ENCODE measurements around the gene ITGAE.
A peak's percentile ranks its signal among the peaks of the same experiment; 100 is the strongest.
"Not testable (repeated sequence)": the region's sequence is repeated elsewhere in the genome, so short reads cannot be mapped to it uniquely, and the experiment has no call there.

The ITGAE gene

GRCh38 chr17:3761036-3761917, 39.7 kb downstream of the ITGAE start:
- DNase-seq (ENCODE audit: low read depth, low spot score) = no peak

GRCh38 chr17:3759597-3760216, 41.3 kb downstream of the ITGAE start:
- no peak for DNase-seq (ENCODE audit: low read depth, low spot score)

GRCh38 chr17:3755335-3756030, 45.5 kb downstream of the ITGAE start:
- DNase-seq (ENCODE audit: low read depth, low spot score) = no peak

DNA sequence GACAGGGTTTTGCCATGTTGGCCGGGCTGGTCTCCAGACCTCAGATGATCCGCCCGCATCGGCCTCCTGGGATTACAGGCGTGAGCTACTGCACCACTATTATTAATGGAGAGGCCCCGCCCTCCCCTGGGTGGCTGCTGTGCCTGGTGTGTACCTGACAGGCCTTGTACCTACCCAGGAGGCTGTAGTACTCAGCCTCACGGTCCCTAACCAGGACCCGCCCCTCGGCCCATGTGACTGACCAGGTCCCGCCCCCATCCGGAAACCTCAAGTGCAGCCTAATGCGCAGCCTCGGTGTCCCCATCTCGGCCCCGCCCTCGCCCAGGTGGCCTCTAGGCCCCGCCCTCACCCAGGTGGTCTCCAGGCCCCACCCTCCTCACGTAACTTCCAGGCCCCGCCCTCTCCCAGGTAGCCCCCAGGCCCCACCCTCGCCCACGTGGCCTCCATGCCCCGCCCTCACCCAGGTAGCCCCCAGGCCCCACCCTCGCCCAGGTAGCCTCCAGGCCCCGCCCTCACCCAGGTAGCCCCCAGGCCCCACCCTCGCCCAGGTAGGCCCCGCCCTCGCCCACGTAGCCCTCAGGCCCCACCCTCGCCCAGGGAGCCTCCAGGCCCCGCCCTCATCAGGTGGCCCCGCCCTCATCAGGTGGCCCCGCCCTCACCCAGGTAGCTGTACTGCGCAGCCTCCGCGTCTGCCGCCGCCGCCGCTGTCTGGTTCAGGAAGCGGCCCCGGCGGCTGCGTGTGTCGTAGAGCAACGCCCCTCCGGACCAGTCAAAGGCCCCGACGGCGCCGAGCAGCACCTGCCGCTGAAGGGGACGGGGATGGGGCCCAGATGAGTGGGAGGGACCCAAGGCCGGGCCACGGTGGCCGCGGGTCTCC, 46.3 kb downstream of the ITGAE start:
- DNase-seq (ENCODE audit: low read depth, low spot score) = peak; percentile 52

- no peak for DNase-seq (ENCODE audit: low read depth, low spot score)
Measured at GRCh38 chr17:3754066-3754457, 46.9 kb downstream of the ITGAE start.

DNA sequence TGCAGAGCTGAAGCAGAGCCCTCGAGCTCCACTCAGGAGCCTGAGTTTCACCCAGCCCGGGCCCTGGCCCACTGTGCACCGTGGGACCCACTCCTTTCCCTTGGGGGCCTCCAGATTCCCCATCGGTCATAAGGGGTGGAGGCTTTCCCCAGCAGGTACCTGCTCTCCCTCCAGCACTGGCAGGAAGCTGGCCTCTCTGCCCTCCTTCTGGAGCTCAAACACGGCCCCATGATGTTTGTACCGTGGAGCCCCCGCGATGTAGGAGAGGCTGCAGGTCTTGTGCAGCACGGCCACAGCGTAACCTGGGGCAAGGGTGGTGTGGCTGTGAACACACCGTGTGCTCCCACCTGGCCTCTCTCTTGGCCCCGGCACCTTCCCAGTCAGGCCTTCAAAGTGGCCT, 47.4 kb downstream of the ITGAE start:
- DNase-seq (ENCODE audit: low read depth, low spot score) = no peak

GRCh38 chr17:3751836-3752235, 49.2 kb downstream of the ITGAE start:
- DNase-seq (ENCODE audit: low read depth, low spot score) = no peak

DNA sequence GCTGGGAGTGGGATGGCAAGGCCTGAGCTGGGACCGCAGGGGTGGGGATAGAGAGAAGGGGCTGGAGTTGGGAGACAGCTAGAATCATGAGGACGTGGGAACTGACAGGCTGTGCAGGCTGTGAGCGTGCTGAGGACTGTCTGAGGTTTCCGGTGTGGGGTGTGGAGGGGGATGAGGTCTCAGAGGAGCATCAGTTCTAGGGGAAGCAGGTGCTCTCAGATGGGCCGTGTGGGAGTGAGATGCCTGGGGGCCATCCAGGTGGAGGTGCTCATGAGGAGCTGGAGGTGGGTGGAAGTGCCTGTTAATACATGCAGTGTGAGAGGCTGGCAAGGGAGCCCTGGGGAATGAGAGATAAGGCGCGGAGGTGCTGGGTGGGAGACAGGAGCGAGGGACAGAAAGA, 50.1 kb downstream of the ITGAE start:
- no peak for DNase-seq (ENCODE audit: low read depth, low spot score)

- DNase-seq (ENCODE audit: low read depth, low spot score) = no peak
Measured at GRCh38 chr17:3750296-3750695, 50.7 kb downstream of the ITGAE start.

DNA sequence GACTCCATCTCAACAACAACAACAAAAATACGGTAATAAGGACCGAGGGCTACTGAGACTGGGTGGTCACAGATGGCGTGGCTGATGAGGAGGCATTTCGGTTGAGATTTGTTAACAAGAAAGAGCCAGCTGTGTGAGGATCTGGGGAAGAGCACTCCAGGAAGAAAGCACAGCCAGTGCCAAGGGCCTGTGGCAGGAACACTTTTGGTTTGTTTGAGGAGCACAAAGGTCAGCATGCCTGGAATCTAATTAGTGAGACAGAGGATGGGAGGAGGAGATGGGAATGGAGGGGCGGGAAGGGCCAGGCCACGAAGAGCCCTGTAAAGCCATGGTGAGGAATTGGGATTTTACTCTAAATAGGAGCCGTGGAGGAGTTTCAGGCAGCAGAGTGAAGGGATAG, 52.4 kb downstream of the ITGAE start:
- no peak for DNase-seq (ENCODE audit: low read depth, low spot score)

GRCh38 chr17:3747805-3748204, 53.2 kb downstream of the ITGAE start:
- DNase-seq (ENCODE audit: low read depth, low spot score) = no peak

DNA sequence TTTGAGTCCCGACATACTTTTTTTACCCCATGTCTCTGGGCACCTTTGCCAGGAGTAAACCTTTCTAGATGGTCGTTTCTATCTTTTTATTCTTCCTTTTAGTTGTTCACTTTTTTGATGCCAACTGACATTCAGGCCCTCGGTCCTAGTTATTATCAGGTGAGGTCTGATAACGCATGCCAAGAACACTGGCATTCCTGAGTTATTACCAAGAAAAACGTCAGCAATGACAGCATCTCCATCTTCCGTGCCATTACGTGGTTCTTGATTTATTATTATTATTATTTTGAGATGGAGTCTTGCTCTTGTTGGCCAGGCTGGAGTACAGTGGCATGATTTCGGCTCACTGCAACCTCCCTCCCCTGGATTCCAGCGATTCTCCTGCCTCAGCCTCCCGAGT, 55.9 kb downstream of the ITGAE start:
- DNase-seq (ENCODE audit: low read depth, low spot score) = no peak

DNA sequence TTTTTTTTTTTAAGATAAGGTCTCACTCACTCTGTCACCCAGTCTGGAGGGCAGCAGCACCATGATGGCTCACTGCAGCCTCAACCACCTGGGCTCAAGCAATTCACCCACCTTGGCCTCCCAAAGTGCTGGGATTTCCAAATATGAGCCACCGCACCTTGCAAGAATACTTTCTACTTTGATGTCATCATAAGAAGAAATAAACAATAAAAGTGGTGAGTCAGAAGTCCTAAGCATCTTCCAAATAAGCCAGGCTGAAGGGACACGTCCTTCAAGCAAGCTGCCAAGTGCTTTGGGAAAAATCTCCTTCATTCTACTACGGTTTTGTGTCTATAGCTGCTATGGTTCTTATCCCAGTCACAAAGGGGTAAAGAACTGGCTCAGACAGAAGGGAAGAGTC, 57.0 kb downstream of the ITGAE start:
- no peak for DNase-seq (ENCODE audit: low read depth, low spot score)

GRCh38 chr17:3740611-3741073, 60.3 kb downstream of the ITGAE start:
- DNase-seq (ENCODE audit: low read depth, low spot score) = no peak

DNA sequence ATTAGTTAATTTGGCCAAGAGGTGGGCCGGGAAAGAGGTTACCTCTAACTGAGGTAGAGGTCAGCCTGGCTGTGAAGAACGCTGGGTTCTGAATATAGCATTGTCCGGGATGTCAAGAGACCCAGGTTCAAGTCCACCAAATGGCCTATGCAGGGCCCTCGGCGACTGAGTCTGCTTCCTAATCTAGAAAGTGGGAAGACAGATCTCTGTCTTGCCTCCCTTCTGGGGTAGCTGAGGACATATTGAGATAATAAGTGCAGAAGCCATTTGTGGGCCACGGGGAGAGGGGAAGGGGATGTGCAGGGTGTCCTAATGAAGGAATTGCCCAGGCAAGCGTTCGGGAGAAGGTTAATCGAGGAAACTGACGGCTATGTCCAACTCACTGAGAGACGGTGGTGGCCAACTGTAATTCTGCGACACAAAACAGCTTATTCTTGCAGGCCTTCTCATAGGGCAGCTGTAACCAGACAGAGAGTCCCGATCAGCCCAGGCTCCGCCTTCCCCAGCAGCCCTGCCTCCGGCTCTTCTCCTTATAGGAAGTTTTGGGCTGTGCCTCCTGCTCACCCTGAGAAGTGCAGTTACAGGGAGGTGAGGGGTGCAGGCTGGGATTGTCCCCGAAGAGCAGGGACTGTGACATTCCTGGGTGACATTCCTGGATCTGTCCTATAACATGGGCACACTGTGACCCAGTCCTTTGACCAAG, 61.4 kb downstream of the ITGAE start:
- DNase-seq (ENCODE audit: low read depth, low spot score) = no peak

- DNase-seq (ENCODE audit: low read depth, low spot score) = peak; percentile 54
Measured at GRCh38 chr17:3738562-3739295, 62.3 kb downstream of the ITGAE start.

- no peak for DNase-seq (ENCODE audit: low read depth, low spot score)
Measured at GRCh38 chr17:3735515-3735914, 65.5 kb downstream of the ITGAE start.

GRCh38 chr17:3734911-3735276, 66.1 kb downstream of the ITGAE start:
- not testable (repeated sequence) for DNase-seq (ENCODE audit: low read depth, low spot score)

GRCh38 chr17:3732210-3732621, 68.8 kb downstream of the ITGAE start:
- DNase-seq (ENCODE audit: low read depth, low spot score) = no peak

DNA sequence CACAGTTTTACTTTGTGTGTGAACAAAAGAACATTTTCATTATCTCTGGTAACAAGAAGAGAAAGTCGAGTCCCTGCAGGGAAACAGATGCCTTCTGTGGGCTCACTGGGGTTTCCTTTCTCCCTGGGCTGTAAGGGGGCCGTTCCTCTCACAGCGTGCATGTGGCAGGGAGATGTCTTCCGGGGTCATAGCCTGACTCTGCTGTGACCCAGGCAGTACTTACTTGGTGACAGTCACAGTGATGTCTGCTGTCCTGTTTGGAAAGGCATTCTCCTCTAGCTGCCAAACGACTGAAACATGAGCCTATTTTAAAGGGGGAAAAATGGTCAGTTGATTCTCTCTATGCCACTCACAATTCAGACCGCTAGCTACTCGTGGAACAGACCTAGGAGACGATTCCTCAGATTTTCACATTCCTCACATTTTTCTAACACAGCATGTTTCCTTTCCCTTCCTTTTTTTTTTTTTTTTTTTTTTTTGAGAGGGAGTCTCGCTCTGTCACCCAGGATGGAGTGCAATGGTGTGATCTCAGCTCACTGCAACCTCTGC, 70.0 kb downstream of the ITGAE start:
- DNase-seq (ENCODE audit: low read depth, low spot score) = no peak
